Panc1 (cell line): ENCODE measurements around the gene GBE1.

Experiments
- CTCF ChIP-seq: fragments of 450-650 bp; IDR thresholded peaks from 2 replicates; pipeline ENCODE4 v1.5.1; 2017; ENCODE audit warnings: mild to moderate bottlenecking
- POLR2AphosphoS5 ChIP-seq: IDR thresholded peaks from 2 replicates; pipeline ENCODE4 v1.6.1; 2012; ENCODE audit warnings: mild to moderate bottlenecking, low read depth, low read length, moderate library complexity
- SIN3A ChIP-seq: IDR thresholded peaks from 2 replicates; pipeline ENCODE4 v1.6.1; 2012; ENCODE audit warnings: low read depth, mild to moderate bottlenecking, low read length, moderate library complexity, borderline replicate concordance; ENCODE audit not compliant: insufficient read depth
- TCF7L2 ChIP-seq: IDR thresholded peaks from 2 replicates; pipeline ENCODE4 v1.6.1; 2011; ENCODE audit warnings: mild to moderate bottlenecking, low read depth, low read length, inconsistent platforms
- TF ChIP-seq, protein P1 (sequence below), 2 experiments: IDR thresholded peaks; 2 replicates each; pipeline ENCODE4 v1.6.1; 2011 to 2012; ENCODE audit warnings: low read depth in 2 of 2, control low read depth in 1 of 2, low read length in 1 of 2, mild to moderate bottlenecking in 1 of 2, moderate library complexity in 1 of 2; ENCODE audit not compliant: insufficient read depth in 1 of 2

DNA sequence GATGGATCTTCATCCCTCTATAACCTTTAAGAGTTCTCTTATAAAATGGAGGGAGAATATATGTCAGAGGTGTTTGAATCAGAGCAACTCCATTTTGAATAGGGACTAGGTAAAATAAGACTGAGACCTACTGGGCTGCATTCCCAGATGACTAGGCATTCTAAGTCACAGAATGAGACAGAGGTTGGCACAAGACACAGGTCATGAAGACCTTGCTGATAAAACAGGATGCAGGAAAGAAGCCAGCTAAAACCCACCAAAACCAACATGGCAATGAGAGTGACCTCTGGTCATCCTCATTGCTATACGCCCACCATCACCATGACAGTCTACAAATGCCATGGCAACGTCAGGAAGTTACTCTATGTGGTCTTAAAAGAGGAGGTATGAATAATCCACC is 211.0 kb downstream of the GBE1 start:
- TF ChIP-seq CTCF (no peak), POLR2AphosphoS5 (no peak), TCF7L2 (no peak), SIN3A (no peak)
- TF ChIP-seq, protein P1, sequence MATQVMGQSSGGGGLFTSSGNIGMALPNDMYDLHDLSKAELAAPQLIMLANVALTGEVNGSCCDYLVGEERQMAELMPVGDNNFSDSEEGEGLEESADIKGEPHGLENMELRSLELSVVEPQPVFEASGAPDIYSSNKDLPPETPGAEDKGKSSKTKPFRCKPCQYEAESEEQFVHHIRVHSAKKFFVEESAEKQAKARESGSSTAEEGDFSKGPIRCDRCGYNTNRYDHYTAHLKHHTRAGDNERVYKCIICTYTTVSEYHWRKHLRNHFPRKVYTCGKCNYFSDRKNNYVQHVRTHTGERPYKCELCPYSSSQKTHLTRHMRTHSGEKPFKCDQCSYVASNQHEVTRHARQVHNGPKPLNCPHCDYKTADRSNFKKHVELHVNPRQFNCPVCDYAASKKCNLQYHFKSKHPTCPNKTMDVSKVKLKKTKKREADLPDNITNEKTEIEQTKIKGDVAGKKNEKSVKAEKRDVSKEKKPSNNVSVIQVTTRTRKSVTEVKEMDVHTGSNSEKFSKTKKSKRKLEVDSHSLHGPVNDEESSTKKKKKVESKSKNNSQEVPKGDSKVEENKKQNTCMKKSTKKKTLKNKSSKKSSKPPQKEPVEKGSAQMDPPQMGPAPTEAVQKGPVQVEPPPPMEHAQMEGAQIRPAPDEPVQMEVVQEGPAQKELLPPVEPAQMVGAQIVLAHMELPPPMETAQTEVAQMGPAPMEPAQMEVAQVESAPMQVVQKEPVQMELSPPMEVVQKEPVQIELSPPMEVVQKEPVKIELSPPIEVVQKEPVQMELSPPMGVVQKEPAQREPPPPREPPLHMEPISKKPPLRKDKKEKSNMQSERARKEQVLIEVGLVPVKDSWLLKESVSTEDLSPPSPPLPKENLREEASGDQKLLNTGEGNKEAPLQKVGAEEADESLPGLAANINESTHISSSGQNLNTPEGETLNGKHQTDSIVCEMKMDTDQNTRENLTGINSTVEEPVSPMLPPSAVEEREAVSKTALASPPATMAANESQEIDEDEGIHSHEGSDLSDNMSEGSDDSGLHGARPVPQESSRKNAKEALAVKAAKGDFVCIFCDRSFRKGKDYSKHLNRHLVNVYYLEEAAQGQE (IDR thresholded peaks at IDR 0.05; ENCODE audit: insufficient read depth in 1 of 2, low read depth in 2 of 2, low read length in 1 of 2), result no peak
